Pancreas (tissue), 10 donors: ENCODE results near the gene ZFP42. TPM values are rescaled to one million over a fixed set of nuclear protein-coding genes. Genes with fewer than 3 reads are reported as not detected.

Experiments used
- ATAC-seq, 4 donors: fragments of 200-7000 bp; cut with Tn5 transposase; one replicate each; pipeline versions ENCODE4 v1.8.0 to v1.9.1; 2020; ENCODE audit warnings: mild to moderate bottlenecking in 4 of 4, moderate library complexity in 4 of 4
- DNase-seq, 6 donors: peaks; one replicate each; pipeline ENCODE4 v3.0.0-alpha.2; 2020
- FAIRE-seq: peaks from 2 replicates; lab custom pipeline; 2012; peaks lifted over from hg19 to GRCh38; lab: Jason Lieb, UNC
- H3K27ac ChIP-seq, 4 donors: fragments of 200-600 bp; sonication (generic); 1 replicate in 3 of 4; 2 replicates in 1 of 4; pipeline versions ENCODE4 v1.5.0 to v1.8.0; 2020
- H3K27me3 ChIP-seq, 4 donors: fragments of 200-600 bp; one replicate each; pipeline ENCODE4 v1.8.0; 2021
- H3K36me3 ChIP-seq, 3 donors: fragments of 200-600 bp; sonication (generic) in 1 of 3; one replicate each; pipeline versions ENCODE4 v1.5.0 to v1.8.0; 2020 to 2021
- H3K4me1 ChIP-seq, 3 donors: fragments of 200-600 bp; one replicate each; pipeline ENCODE4 v1.8.0; 2021
- H3K4me3 ChIP-seq, 4 donors: fragments of 200-600 bp; sonication (generic) in 2 of 4; one replicate each; pipeline versions ENCODE4 v1.5.0 to v1.8.0; 2020 to 2021
- H3K9me3 ChIP-seq, 4 donors: fragments of 200-600 bp; one replicate each; pipeline ENCODE4 v1.8.0; 2021
- CTCF ChIP-seq, 4 donors: fragments of 200-600 bp; sonication (generic) in 3 of 4; IDR thresholded peaks; one replicate each; pipeline versions ENCODE4 v1.5.0 to v1.8.0; 2021; ENCODE audit warnings: antibody characterized with exemption in 4 of 4
- WGBS, 2 donors: extraction: QIAGEN DNeasy Blood & Tissue Kit; methylation state at CpG; one replicate each; pipeline ENCODE4 v1.1.7; 2013; 5-methylcytosine and 5-hydroxymethylcytosine counted together
- intact Hi-C, 3 donors: fragments of 100-400 bp; cut with DNase I; formaldehyde crosslinking; loops; one replicate each; pipeline versions ENCODE4 v1.11.1 to v1.14.2; 2022
- polyA plus RNA-seq, 2 donors: library from polyadenylated mRNA; stranded (reverse); fragments of 200-250 nt; gene quantifications; one replicate each; pipeline ENCODE4 v1.2.3, GENCODE V29; 2013
- total RNA-seq, 6 donors: library from RNA; stranded (reverse); fragmentation: NEBNext Ultra II Directional in 4 of 6; extraction: Animal tissue kit (Norgen Biotek cat#: 25700) in 4 of 6; gene quantifications; one replicate each; pipeline versions ENCODE4 v1.2.1 to v1.2.4, GENCODE V29; 2021 to 2023
- donor health status: healthy with polysubstance abuse.
- donor health status: DM: no; HTN: no; CAD: no; lungs with moderate emphysema.
- donor health status: DM: no; HTN: no; CAD: no.
- donor health status: control.
- donor health status: control.
- donor health status: Bipolar disorder and iron deficiency.
- donor health status: DM: yes; HTN: yes; CAD: no.
- donor health status: DM: no; HTN: no; CAD: no.
- donor health status: DM: no; HTN: no; CAD: no.
- donor health status: DM: yes; HTN: yes; CAD: no.

The ZFP42 gene
- total and polyA plus RNA-seq, 8 donors: 0.05 to 0.06 TPM; not detected in 6

GRCh38 chr4:188021548-188022249 lies 26.1 kb downstream of the ZFP42 start:
- intact Hi-C loops: no loop called here
- no peak for FAIRE-seq

GRCh38 chr4:188023682-188024081 lies 28.1 kb downstream of the ZFP42 start:
- WGBS, 2 donors: 76 to 77% methylated on average over 6 of the region's 6 CpGs
- ATAC-seq: no peak

More at GRCh38 chr4:188021548-188022249, 26.1 kb downstream of the ZFP42 start:
- Histone ChIP-seq H3K36me3 (no peaks in the 10 kb centered on the region), H3K27me3 (no peaks in the 10 kb centered on the region), H3K4me1 (no peaks in the 10 kb centered on the region), H3K27ac (no peak overlapping the region), H3K4me3 (no peak overlapping the region), H3K9me3 (no peaks in the 10 kb centered on the region)
- ATAC-seq: no peak
- TF ChIP-seq CTCF (IDR thresholded peaks at IDR 0.05): no peak
- WGBS, 2 donors: 45 to 48% methylated on average over 5 of the region's 5 CpGs
- no peak for DNase-seq

GRCh38 chr4:188025476-188025875 lies 29.9 kb downstream of the ZFP42 start:
- TF ChIP-seq CTCF (IDR thresholded peaks at IDR 0.05): no peak
- WGBS, 2 donors: 80 to 88% methylated on average over 2 of the region's 2 CpGs

More at GRCh38 chr4:188023682-188024081, 28.1 kb downstream of the ZFP42 start:
- no peak overlapping the region for H3K27ac ChIP-seq
- DNase-seq (no peak), FAIRE-seq (no peak)
- H3K27me3 ChIP-seq: no peaks in the 10 kb centered on the region
- no peaks in the 10 kb centered on the region for H3K36me3 ChIP-seq
- H3K4me3 ChIP-seq: no peak overlapping the region
- TF ChIP-seq CTCF (IDR thresholded peaks at IDR 0.05): no peak
- H3K4me1 ChIP-seq: no peaks in the 10 kb centered on the region
- H3K9me3 ChIP-seq: no peaks in the 10 kb centered on the region
- intact Hi-C loops: no loop called here

GRCh38 chr4:188029114-188029513 lies 33.5 kb downstream of the ZFP42 start:
- Histone ChIP-seq H3K9me3 (no peaks in the 10 kb centered on the region), H3K27me3 (no peaks in the 10 kb centered on the region), H3K4me1 (no peaks in the 10 kb centered on the region), H3K4me3 (no peak overlapping the region), H3K27ac (no peak overlapping the region), H3K36me3 (no peaks in the 10 kb centered on the region)
- no peak for ATAC-seq
- intact Hi-C loops: no loop called here
- FAIRE-seq: no peak
- WGBS, 2 donors: 90 to 95% methylated on average over 13 of the region's 13 CpGs
- TF ChIP-seq CTCF (IDR thresholded peaks at IDR 0.05): no peak
- DNase-seq: no peak

More at GRCh38 chr4:188025476-188025875, 29.9 kb downstream of the ZFP42 start:
- no peak overlapping the region for H3K27ac ChIP-seq
- no peaks in the 10 kb centered on the region for H3K9me3 ChIP-seq
- H3K36me3 ChIP-seq: no peaks in the 10 kb centered on the region
- H3K4me1 ChIP-seq: no peaks in the 10 kb centered on the region
- H3K4me3 ChIP-seq: no peak overlapping the region
- intact Hi-C loops: no loop called here
- DNase-seq: no peak
- FAIRE-seq: no peak
- ATAC-seq: no peak
- no peaks in the 10 kb centered on the region for H3K27me3 ChIP-seq

- Histone ChIP-seq H3K9me3 (no peaks in the 10 kb centered on the region), H3K4me3 (no peak overlapping the region), H3K4me1 (no peaks in the 10 kb centered on the region), H3K27ac (no peak overlapping the region), H3K27me3 (no peaks in the 10 kb centered on the region), H3K36me3 (no peaks in the 10 kb centered on the region)
- no peak for ATAC-seq
- DNase-seq: no peak
- 87% methylated on average over 3 of the region's 3 CpGs for WGBS, 2 donors
- no peak for TF ChIP-seq CTCF (IDR thresholded peaks at IDR 0.05)
- FAIRE-seq: no peak
- intact Hi-C loops: no loop called here
Measured at GRCh38 chr4:188030401-188030800, 34.8 kb downstream of the ZFP42 start.
